Mammary epithelial cell (primary cell): ENCODE measurements around the gene TSPAN9.

Source experiments
- CTCF ChIP-seq, 2 donors: IDR thresholded peaks in 1 of 2; conservative IDR thresholded peaks in 1 of 2; 2 replicates each; pipeline ENCODE4 v1.5.1; 2011 to 2012; ENCODE audit warnings: inconsistent platforms in 2 of 2, low read length in 2 of 2, mild to moderate bottlenecking in 2 of 2, control low read depth in 1 of 2, low read depth in 1 of 2; ENCODE audit not compliant: insufficient read depth in 1 of 2; ENCODE audit errors: extremely low read depth in 1 of 2
- EZH2 ChIP-seq: IDR thresholded peaks from 2 replicates; pipeline ENCODE4 v1.6.1; 2012; ENCODE audit warnings: low read length, inconsistent platforms, borderline replicate concordance

DNA sequence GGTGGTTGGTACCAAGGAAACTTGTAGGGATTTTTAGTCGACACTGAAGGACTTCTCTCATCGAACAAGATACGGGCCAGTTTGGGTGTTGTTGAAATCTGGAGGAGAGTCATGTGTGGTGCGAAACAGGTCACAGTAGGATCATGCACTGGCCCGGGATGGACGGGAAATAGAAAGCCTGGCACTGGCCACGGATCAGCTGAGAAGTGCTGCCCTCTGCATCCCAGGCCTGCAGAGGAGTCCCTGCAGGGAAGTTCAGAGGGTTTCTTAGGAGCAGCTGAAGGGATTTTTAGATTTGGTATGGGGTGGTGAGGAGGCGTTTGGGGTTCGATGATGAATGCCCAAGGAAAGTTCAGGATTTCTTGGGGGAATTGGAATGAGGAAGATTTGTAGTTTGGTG lies 63.1 kb downstream of the TSPAN9 start:
- TF ChIP-seq CTCF (conservative IDR thresholded peaks at IDR 0.05 in 1 of 2, IDR thresholded peaks at IDR 0.05 in 1 of 2; ENCODE audit: extremely low read depth in 1 of 2, insufficient read depth in 1 of 2, low read depth in 1 of 2, low read length in 2 of 2) (no peak), EZH2 (no peak)
